22Rv1 (cell line): ENCODE measurements around the gene CCDC60.

Experiments used
- H3K27ac ChIP-seq: fragments of 450-650 bp; 2 replicates; pipeline ENCODE4 v1.5.1; 2017
- ZFX ChIP-seq: fragments of 450-650 bp; IDR thresholded peaks from 2 replicates; pipeline ENCODE4 v1.6.1; 2017; ENCODE audit warnings: antibody characterized with exemption, borderline replicate concordance
- TF ChIP-seq, protein P1 (sequence below): fragments of 450-650 bp; IDR thresholded peaks from 2 replicates; pipeline ENCODE4 v1.5.1; 2017; ENCODE audit warnings: mild to moderate bottlenecking

Gene CCDC60

DNA sequence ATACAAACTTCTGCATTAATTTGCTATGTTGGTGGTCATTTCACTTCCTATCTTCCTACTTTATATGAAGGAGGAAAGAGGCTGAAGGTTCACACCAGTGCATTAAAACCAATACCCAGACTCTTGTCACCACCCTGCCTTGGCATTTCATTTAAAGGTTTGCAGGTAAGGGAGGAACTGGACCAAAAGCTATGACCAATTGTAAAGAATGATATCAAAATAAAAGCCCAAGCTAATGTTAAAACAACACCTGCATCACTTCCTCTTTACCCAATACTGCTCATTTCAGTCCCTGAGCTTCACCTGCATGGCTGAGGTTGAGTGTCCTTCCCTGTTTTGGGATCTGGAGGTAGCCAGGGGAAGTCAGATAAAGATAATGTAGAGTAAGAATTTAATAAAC lies 211.8 kb downstream of the CCDC60 start:
- no peak overlapping the region for H3K27ac ChIP-seq
- TF ChIP-seq, protein P1, sequence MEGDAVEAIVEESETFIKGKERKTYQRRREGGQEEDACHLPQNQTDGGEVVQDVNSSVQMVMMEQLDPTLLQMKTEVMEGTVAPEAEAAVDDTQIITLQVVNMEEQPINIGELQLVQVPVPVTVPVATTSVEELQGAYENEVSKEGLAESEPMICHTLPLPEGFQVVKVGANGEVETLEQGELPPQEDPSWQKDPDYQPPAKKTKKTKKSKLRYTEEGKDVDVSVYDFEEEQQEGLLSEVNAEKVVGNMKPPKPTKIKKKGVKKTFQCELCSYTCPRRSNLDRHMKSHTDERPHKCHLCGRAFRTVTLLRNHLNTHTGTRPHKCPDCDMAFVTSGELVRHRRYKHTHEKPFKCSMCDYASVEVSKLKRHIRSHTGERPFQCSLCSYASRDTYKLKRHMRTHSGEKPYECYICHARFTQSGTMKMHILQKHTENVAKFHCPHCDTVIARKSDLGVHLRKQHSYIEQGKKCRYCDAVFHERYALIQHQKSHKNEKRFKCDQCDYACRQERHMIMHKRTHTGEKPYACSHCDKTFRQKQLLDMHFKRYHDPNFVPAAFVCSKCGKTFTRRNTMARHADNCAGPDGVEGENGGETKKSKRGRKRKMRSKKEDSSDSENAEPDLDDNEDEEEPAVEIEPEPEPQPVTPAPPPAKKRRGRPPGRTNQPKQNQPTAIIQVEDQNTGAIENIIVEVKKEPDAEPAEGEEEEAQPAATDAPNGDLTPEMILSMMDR = no peak
- TF ChIP-seq ZFX = no peak

DNA sequence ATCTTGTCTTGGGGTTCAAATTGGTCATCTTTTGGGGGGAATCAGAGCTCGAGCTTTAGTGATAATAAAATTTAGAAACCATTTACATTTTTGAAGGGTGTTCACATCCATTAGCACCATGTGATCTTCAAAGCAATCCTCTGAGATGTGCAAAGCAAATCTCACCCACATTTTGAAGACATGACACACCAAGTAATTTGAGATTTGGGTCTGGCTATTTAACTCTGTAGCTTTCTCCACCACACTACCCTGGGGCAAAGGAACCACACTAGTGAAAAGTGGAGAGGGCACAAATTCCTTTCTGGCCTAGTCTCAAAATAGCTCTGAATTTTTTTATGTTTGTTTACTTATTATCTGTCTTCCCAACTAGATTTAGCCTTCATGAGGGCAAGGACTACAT lies 212.5 kb downstream of the CCDC60 start:
- H3K27ac ChIP-seq = no peak overlapping the region
- TF ChIP-seq, protein P1 = no peak

DNA sequence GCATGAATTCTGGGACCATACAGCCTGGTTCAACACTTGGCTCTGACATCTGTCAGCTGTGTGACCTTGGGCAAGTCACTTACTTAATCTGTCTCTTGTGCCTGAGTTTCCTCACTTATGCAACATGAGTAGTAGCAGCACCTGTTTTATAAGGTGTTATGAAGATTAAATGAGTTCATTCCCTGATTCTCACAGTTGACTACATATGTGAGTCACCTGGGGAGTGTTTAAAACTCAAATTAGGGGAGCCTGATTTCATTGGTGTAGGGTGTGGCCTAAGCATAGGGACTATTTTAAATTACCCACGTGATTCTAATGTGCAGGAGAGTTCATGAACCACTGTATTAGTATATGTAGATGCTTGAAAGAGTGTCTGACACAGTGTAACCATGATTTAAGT lies 222.3 kb downstream of the CCDC60 start:
- no peak overlapping the region for H3K27ac ChIP-seq
- TF ChIP-seq ZFX = no peak
- TF ChIP-seq, protein P1 = no peak

DNA sequence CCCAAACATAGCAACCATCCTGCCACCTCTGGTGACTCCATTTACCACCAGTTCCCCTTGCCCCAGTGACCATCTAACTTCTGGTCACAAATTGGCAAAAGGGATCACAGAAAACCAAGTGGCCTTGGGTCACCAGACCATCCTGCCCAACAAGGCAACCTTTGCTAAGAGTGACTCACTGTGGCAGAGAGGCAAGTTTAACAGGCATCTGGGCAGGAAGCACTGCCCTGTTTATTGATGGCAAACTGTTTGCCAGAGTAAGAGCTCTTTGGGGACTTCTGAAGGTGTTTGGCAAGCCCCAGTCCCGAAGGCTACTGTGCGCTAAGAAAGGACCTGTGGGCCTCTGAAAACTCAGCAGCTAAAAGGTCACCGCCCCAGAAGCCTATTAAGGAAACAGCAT lies 230.9 kb downstream of the CCDC60 start:
- TF ChIP-seq ZFX = no peak
- TF ChIP-seq, protein P1 = no peak

DNA sequence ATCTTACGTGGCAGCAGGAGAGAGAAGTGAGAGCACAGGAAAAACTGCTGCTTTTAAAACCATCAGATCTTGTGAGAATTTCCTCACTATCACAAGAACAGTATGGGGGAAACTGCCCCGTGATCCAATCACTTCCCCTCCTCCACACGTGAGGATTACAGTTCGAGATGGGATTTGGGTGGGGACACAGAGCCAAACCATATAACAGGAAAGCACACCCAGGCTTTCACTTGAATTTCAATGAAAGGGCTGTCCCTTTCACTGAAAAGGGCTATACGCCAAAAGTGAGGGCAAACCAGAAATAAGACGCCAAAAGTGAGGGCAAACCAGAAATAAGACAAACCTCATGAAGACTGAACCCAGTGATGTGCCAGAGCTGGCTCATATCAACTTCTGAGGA lies 236.2 kb downstream of the CCDC60 start:
- TF ChIP-seq ZFX = no peak
- TF ChIP-seq, protein P1 = no peak

More for the DNA sequence above, 230.9 kb downstream of the CCDC60 start:
- H3K27ac ChIP-seq = no peak overlapping the region

DNA sequence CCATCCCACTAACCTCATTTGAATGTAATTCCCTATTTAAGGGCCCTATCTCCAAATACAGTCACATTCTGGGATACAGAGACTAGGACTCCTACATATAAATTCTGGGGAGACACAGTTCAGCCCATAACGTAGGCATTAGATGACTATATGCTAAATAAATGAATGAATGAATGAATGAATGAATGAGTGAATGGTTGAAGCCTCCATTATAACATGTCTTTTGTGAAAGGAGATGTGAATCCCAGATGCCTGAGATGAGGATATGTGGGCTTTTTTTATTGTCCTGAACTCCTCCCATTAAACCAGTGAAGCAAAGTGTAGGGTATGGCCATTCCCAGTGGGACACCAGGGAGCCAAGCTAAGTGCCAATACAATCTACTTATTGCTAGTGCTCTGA lies 238.6 kb downstream of the CCDC60 start:
- TF ChIP-seq ZFX = no peak
- TF ChIP-seq, protein P1 = no peak

More for the DNA sequence above, 236.2 kb downstream of the CCDC60 start:
- no peak overlapping the region for H3K27ac ChIP-seq

DNA sequence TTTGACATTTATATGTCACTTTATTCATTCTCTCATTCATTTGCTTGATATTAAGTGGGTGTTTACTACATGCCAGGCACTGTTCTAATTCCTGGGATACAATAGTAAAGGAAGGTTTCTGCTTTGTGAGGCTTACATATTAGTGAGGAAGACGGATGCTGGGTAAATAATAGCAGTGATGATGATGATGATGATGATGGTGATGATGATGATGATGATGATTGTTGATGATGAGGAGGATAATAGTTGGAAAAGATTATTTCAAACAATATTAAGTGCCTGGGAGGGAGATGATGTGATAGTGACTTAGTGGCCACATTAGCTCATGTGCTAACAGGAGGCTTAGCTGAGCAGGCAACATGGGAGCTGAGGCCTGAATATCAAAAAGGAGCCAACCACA lies 239.7 kb downstream of the CCDC60 start:
- H3K27ac ChIP-seq = no peak overlapping the region
- TF ChIP-seq, protein P1 = no peak
- TF ChIP-seq ZFX = no peak

More for the DNA sequence above, 238.6 kb downstream of the CCDC60 start:
- H3K27ac ChIP-seq = no peak overlapping the region
